Caki2 (cell line): Measurements from ENCODE around the gene EPB41L4A. TPM values are rescaled to one million over a fixed set of nuclear protein-coding genes. Genes with fewer than 3 reads are reported as not detected.
A peak's percentile ranks its signal among the peaks of the same experiment; 100 is the strongest.
"Not testable (repeated sequence)": the region's sequence is repeated elsewhere in the genome, so short reads cannot be mapped to it uniquely, and the experiment has no call there.

Experiments used
- DNase-seq: peaks from one replicate; pipeline ENCODE4 v3.0.0-alpha.2; 2015; ENCODE audit warnings: low read depth
- in situ Hi-C: cut with HindIII; loops from 2 replicates; pipeline ENCODE4 v1.10.0; 2016; ENCODE audit warnings: low sequenced_read_pairs, low pct_unique_long_range_greater_than_20kb, mixed read lengths
- total RNA-seq: library from RNA; depleted of rRNA; stranded (reverse); fragments of >200 nt; shearing (Covaris generic); gene quantifications from 2 replicates; pipeline ENCODE4 v1.2.3, GENCODE V29; 2014; ENCODE audit warnings: low replicate concordance; rRNA removed

The EPB41L4A gene
- 12.6 and 20.7 TPM in 2 replicates for total RNA-seq

GRCh38 chr5:112419164-112419985, at the start of gene EPB41L4A:
Gene EPB41L4A (minus strand): TSS chr5:112419277. CDS start chr5:112419039, 238 bp downstream.
- in situ Hi-C loops, result no loop called here
- DNase-seq, result peak; percentile 67

GRCh38 chr5:112467485-112467884, 48.4 kb upstream of the EPB41L4A start:
- no peak for DNase-seq
- in situ Hi-C loops, result no loop called here

- DNase-seq, in situ Hi-C loops: not testable (repeated sequence)
Observed at GRCh38 chr5:112466261-112466660, 47.2 kb upstream of the EPB41L4A start.

- DNase-seq, in situ Hi-C loops: not testable (repeated sequence)
Observed at GRCh38 chr5:112447187-112447760, 28.2 kb upstream of the EPB41L4A start.

DNA sequence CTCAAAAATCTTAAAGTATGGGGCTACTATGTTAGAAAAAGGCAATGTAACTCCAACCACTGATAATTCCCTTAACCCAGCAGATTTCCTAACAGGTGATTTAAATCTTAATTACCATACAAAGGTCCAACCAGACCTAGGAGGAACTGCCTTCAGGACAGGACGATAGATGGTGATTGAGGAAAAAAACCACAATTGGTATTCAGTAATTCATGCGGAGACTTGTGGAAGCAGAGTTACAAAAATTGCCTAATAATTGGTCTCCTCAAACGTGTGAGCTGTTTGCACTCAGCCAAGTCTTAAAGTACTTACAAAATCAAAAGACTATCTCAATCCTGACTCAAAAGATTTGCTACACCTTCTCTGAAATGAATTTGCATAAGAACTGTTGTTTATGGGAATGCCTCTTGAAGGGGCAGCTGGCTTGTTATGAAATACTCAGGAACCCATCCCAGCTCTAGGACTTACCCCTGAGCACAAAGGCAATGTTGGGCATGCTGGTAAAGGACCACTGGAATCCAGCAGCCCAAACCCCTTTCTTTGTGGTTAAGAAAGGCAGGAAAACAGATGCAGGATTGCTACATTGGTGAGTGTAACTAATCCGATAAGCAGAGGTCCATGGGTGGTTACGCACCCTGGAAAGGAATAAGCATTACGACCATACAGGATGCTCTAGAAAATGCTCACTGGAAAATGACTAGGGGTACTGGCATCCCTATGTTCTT, 26.7 kb upstream of the EPB41L4A start:
- no peak for DNase-seq
- in situ Hi-C loops, result no loop called here

DNA sequence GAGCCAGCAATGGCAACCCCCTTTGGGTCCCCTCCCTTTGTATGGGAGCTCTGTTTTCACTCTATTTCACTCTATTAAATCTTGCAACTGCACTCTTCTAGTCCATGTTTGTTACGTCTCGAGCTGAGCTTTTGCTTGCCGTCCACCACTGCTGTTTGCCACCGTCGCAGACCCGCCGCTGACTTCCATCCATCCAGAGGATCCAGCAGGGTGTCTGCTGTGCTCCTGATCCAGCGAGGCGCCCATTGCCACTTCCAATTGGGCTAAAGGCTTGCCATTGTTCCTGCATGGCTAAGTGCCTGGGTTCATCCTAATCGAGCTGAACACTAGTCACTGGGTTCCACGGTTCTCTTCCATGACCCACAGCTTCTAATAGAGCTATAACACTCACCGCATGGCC, 24.9 kb upstream of the EPB41L4A start:
- DNase-seq, in situ Hi-C loops: not testable (repeated sequence)

DNA sequence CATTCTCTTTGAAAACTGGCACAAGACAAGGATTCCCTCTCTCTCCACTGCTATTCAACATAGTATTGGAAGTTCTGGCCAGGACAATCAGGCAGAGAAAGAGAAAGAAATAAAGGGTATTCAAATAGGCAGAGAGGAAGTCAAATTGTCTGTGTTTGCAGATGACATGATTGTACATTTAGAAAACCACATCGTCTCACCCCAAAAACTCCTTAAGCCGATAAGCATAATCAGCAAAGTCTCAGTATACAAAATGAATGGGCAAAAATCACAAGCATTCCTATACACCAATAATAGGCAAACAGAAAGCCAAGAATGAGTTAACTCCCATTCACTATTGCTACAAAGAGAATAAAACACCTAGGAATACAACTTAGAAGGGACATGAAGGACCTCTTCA, 21.0 kb upstream of the EPB41L4A start:
- DNase-seq, result no peak
- in situ Hi-C loops, result no loop called here

- in situ Hi-C loops, result no loop called here
Observed at GRCh38 chr5:112436144-112436543, 17.1 kb upstream of the EPB41L4A start.

GRCh38 chr5:112434641-112435040, 15.6 kb upstream of the EPB41L4A start:
- DNase-seq, result no peak
- in situ Hi-C loops, result no loop called here

More at GRCh38 chr5:112436144-112436543, 17.1 kb upstream of the EPB41L4A start:
- no peak for DNase-seq

DNA sequence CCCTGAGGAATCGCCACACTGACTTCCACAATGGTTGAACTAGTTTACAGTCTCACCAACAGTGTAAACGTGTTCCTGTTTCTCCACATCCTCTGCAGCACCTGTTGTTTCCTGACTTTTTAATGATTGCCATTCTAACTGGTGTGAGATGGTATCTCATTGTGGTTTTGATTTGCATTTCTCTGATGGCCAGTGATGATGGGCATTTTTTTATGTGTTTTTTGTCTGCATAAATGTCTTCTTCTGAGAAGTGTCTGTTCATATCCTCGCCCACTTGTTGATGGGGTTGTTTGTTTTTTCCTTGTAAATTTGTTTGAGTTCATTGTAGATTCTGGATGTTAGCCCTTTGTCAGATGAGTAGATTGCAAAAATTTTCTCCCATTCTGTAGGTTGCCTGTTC, 7.1 kb upstream of the EPB41L4A start:
- DNase-seq, in situ Hi-C loops: not testable (repeated sequence)

DNA sequence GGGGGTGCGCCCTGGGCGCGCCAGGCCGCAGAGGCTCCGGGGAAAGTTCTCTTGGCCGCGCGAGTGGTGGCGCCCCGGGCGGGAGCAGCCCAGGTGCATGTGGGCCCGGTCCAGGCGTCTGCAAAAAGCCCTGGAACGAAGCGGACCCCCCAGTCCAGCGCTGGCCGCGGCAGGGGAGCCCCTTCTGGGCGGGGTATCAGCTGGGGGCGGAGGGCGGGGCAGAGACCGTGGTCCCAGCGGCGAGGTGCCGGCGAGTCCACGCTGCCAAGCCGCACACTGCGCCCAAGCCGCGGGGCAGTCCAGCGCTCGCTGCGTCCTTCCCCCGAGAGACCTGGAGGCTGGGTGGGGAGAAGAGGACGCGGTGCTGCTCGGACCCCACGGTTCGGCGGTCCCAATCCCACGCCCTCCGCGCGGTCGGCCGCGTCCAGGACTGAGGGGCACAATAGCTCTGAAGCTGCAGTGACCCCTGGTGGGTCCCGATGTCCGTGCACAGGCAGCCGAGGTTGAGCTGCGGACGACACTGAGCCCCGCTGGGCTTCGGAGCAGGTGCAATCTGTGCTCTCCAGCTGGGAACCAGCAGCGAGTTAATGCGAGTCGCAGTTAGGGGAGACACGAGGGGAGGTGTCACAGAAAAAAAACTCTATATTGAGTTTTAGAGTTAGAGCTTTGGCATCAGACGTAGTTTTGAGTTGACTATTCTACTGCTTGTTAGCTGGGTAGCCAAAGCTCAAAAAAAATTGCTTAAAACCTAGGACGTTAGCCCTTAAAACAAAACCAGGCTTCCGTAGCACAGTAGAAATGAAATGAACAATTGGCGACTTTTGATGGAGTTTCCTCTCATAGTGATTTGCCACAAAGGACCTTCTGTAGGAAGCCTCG, 1.1 kb upstream of the EPB41L4A start:
- DNase-seq, result peak; percentile 71
- in situ Hi-C loops, result no loop called here

GRCh38 chr5:112418659-112419163, 366 bp downstream of the EPB41L4A start:
- in situ Hi-C loops, result no loop called here
- DNase-seq, result peak; percentile 13

GRCh38 chr5:112417931-112418658, 982 bp downstream of the EPB41L4A start:
- in situ Hi-C loops, result no loop called here
- peak; percentile 38 for DNase-seq

DNA sequence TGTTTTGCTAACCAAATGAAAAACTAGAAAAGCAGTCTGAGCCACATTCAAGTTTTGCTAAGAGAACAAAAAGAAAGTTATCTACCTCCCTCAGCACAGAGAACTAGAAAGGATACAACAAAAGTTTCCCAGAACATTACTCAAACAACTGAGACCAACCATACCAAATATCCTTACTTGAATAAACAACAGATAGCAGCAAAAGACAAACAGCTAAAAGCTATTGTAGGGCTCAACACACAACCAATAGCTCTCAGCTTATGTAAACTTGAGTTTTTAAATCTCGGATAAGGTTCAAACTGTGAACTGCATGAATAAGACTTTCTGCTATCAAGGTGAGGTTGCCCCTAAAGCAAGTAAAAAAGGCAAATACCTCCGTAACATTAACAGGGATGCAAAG, 3.5 kb downstream of the EPB41L4A start:
- in situ Hi-C loops, result no loop called here
- no peak for DNase-seq

DNA sequence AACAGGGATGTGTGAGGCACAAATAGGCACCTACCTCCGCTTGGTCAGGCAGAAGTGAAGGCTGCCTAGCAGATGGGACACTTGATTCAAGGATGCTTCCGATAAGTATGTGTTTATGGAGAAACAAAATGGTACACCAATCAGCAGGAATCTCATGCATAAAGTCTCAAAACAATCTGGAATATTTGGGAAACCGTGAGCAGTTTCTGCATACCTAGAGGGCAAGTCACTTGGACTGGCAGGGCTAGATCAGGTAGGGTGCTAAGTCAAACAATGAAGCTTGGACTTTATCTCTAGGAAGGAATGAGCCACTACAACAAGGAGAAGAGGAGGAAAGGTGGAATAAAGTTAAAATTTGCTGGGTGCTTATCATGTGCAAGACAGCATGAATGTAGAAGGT, 5.5 kb downstream of the EPB41L4A start:
- in situ Hi-C loops, result no loop called here
- peak; percentile 7 for DNase-seq

- peak; percentile 68 for DNase-seq
- in situ Hi-C loops, result no loop called here
Observed at GRCh38 chr5:112412346-112412745, 6.7 kb downstream of the EPB41L4A start.

GRCh38 chr5:112411903-112412302, 7.2 kb downstream of the EPB41L4A start:
- in situ Hi-C loops, result no loop called here
- DNase-seq, result no peak
